ENCODE data around the gene ARHGEF10L.

ARHGEF10L gene

DNA sequence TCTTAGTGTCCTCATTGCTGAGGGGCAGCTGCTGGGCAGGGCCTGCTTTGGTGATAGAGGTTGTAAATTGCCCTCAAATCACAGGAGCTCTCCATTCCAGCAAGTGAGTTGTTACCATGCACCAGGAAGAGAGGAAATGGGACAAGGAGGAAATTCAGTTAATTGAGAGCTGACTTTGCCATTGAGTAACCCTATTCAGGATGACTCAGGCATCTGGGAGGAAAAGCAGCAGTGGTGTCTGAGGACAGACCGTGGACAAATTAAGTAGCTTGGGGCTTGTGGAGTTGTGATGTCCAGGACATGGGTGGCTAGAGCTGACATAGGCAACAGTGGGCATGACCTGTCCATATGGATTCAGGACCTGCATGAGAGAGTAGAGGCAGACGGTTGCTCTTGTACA lies 5.9 kb downstream of the ARHGEF10L start:
- no peak overlapping the region for H2BK120ac ChIP-seq (ENCODE audit: low read depth, low read length)
- H3K27ac ChIP-seq (ENCODE audit: low read length, poor library complexity, severe bottlenecking), result no peak overlapping the region
- no peaks in the 10 kb centered on the region for H3K36me3 ChIP-seq (ENCODE audit: control insufficient read depth in 1 of 2, insufficient read depth in 2 of 2, low read depth in 1 of 2, low read length in 2 of 2)
- H3K4me1 ChIP-seq (ENCODE audit: control insufficient read depth, insufficient read depth, low read depth, low read length), result peaks cover 24% of the 10 kb centered on the region
- DNase-seq, result peak; percentile 81
- peak overlapping the region; percentile 56 for H3K9ac ChIP-seq (ENCODE audit: low read length)
- WGBS, result 41% methylated on average over 2 of the region's 2 CpGs
- H4K91ac ChIP-seq (ENCODE audit: low read length), result peak overlapping the region; percentile 60
- peak overlapping the region; percentile 3 to 17 for H2BK12ac ChIP-seq (ENCODE audit: low read length in 2 of 2)
- H3K14ac ChIP-seq (ENCODE audit: low read length in 2 of 2), result peak overlapping the region in 1 of 2 experiments; percentile 69
- no peak overlapping the region for H3K4me2 ChIP-seq (ENCODE audit: low read length, poor library complexity, severe bottlenecking)
- peak overlapping the region; percentile 72 for H4K8ac ChIP-seq (ENCODE audit: low read length)
- H2BK5ac ChIP-seq (ENCODE audit: low read depth, low read length, poor library complexity, severe bottlenecking), result no peak overlapping the region
- no peak overlapping the region for H2AFZ ChIP-seq (ENCODE audit: low read depth, low read length)
- no peak overlapping the region for H2AK5ac ChIP-seq (ENCODE audit: low read length, severe bottlenecking)
- no peak overlapping the region for H3K23ac ChIP-seq (ENCODE audit: low read length in 2 of 2)
- H3K4me3 ChIP-seq (ENCODE audit: insufficient read depth in 1 of 2, low read depth in 1 of 2, low read length in 2 of 2), result peak overlapping the region in 1 of 2 experiments; percentile 55
- peak overlapping the region in 1 of 2 experiments; percentile 66 for H3K4ac ChIP-seq (ENCODE audit: low read depth in 1 of 2, low read length in 2 of 2)
- H3K27me3 ChIP-seq (ENCODE audit: control insufficient read depth in 1 of 2, insufficient read depth in 1 of 2, low read length in 2 of 2), result no peaks in the 10 kb centered on the region
- peaks cover 32% of the 10 kb centered on the region for H3K79me1 ChIP-seq (replicated peaks; ENCODE audit: low read length, poor library complexity, severe bottlenecking)
- H3K18ac ChIP-seq (ENCODE audit: low read depth in 1 of 2, low read length in 2 of 2), result peak overlapping the region; percentile 72 to 75
- no peak overlapping the region for H2BK15ac ChIP-seq (ENCODE audit: low read depth, poor library complexity, severe bottlenecking)
- H3K9me3 ChIP-seq (ENCODE audit: control insufficient read depth, low read length), result no peaks in the 10 kb centered on the region

DNA sequence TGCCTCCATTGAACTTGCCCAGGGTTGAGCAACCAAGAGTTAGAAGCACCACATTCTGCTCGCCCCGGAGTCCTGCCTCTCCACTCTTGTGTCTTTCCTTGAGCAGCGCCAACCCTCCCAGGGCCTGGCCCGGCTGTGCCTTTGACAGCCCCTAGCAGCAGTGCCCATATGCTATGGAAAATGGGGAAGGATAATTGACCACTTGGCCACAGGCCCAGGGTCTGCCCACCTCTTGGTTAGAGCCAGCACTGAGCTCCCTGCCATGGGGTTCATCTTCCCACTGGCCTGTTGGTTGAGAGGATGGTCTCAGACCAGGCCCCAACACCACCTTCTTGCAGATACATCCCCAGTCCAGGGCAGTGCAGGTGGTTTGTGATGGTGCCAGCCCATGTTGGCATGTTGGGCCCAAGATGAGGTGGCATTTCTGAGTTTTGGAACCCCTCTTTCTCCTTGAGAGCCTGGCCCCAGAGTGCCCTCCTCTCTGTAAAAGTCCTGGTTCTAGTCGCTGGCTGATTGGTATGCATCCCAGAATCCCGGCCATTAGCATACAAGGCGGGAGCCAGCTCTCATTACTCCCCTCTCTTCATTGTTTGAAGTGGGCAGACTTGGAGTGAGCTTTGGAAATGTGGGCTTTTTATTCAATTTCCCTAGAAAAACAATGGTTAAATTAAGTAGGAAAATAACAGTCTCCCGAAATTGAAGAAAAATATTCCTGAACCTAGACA lies 7.6 kb downstream of the ARHGEF10L start:
- no peak for DNase-seq
- no peak overlapping the region for H2BK15ac ChIP-seq (ENCODE audit: low read depth, poor library complexity, severe bottlenecking)
- H2BK120ac ChIP-seq (ENCODE audit: low read depth, low read length), result no peak overlapping the region

DNA sequence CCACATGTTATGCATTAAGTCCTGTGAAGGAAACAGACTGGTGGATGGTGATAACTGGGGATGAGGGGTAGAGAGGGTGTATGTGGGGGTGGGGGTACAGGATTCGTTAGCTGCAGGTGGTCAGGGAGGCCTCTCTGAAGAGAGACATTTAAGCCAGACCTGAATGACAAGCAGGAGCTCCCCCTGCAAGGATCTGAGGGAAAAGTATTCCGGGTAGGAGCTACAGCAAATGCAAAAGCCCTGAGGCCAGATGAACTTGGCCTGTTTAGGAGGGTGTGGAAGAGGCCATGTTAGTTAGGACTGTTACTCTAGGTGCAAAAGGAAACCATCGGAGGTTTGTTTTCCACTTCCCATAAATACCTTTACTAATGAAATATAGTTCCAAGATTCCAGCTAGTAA lies 9.9 kb downstream of the ARHGEF10L start:
- no peak for DNase-seq
- no peak overlapping the region for H3K4ac ChIP-seq (ENCODE audit: low read depth in 1 of 2, low read length in 2 of 2)
- WGBS, result 98% methylated on average over 2 of the region's 3 CpGs

More for the DNA sequence above, 7.6 kb downstream of the ARHGEF10L start:
- Histone ChIP-seq H2AK5ac (ENCODE audit: low read length, severe bottlenecking) (peak overlapping the region; percentile 30), H3K14ac (ENCODE audit: low read length in 2 of 2) (peak overlapping the region in 1 of 2 experiments; percentile 30), H3K4me1 (ENCODE audit: control insufficient read depth, insufficient read depth, low read depth, low read length) (peaks cover 30% of the 10 kb centered on the region), H3K4ac (ENCODE audit: low read depth in 1 of 2, low read length in 2 of 2) (no peak overlapping the region), H3K4me3 (ENCODE audit: insufficient read depth in 1 of 2, low read depth in 1 of 2, low read length in 2 of 2) (no peak overlapping the region), H4K8ac (ENCODE audit: low read length) (no peak overlapping the region), H3K79me1 (replicated peaks; ENCODE audit: low read length, poor library complexity, severe bottlenecking) (peaks cover 26% of the 10 kb centered on the region), H3K36me3 (ENCODE audit: control insufficient read depth in 1 of 2, insufficient read depth in 2 of 2, low read depth in 1 of 2, low read length in 2 of 2) (no peaks in the 10 kb centered on the region), H2BK12ac (ENCODE audit: low read length in 2 of 2) (peak overlapping the region; percentile 37 to 41), H3K9ac (ENCODE audit: low read length) (no peak overlapping the region), H2AFZ (ENCODE audit: low read depth, low read length) (no peak overlapping the region), H3K4me2 (ENCODE audit: low read length, poor library complexity, severe bottlenecking) (no peak overlapping the region), H2BK5ac (ENCODE audit: low read depth, low read length, poor library complexity, severe bottlenecking) (no peak overlapping the region), H4K91ac (ENCODE audit: low read length) (no peak overlapping the region), H3K27ac (ENCODE audit: low read length, poor library complexity, severe bottlenecking) (no peak overlapping the region), H3K9me3 (ENCODE audit: control insufficient read depth, low read length) (no peaks in the 10 kb centered on the region), H3K27me3 (ENCODE audit: control insufficient read depth in 1 of 2, insufficient read depth in 1 of 2, low read length in 2 of 2) (no peaks in the 10 kb centered on the region), H3K18ac (ENCODE audit: low read depth in 1 of 2, low read length in 2 of 2) (peak overlapping the region in 1 of 2 experiments; percentile 37), H3K23ac (ENCODE audit: low read length in 2 of 2) (peak overlapping the region in 1 of 2 experiments; percentile 32)
- WGBS, result 83% methylated on average over 7 of the region's 8 CpGs

DNA sequence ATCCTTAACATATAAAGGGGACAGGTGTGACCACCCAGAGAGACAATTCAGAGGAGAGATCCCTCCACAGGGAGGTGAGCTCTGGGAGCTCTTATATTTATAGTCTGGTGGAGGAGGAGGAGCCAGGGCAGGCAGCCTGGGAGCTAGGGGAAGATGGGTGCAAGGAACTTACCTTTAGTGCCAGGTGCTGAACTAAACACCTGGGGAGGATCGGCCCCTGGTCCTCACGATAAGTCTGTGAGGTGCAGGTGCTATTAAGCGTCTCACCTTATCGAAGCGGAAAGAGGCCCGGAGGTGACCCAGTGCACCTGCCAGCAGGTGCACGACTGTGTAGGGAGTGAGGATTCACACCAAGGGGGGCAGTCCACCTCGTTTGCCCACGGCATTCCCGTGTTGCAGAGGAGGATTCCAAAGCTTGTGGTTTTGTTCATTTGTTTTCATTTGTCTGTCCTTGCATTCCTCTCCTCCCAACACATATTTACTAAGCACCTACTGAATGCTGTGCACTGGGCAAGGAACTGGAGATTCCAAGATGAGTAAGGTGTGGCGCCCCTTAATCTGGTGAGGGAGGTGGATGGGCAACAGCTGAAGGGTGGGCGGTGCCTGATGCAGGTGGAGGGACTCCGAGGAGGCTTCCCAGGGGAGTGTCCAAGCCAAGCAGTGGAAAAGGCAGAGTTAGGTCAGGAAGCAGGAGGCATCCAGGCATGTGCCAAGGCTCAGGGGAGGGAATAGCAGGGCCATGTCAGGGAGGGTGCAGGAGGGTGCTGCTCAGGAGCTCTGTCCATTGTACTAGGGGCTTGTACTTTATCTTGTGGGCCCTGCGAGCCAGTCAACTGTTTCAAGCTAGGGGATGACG lies 11.5 kb downstream of the ARHGEF10L start:
- Histone ChIP-seq H3K9ac (ENCODE audit: low read length) (peak overlapping the region; percentile 61), H2BK120ac (ENCODE audit: low read depth, low read length) (no peak overlapping the region), H2AK5ac (ENCODE audit: low read length, severe bottlenecking) (peak overlapping the region; percentile 9), H2AFZ (ENCODE audit: low read depth, low read length) (no peak overlapping the region), H3K9me3 (ENCODE audit: control insufficient read depth, low read length) (no peaks in the 10 kb centered on the region), H3K23ac (ENCODE audit: low read length in 2 of 2) (no peak overlapping the region), H3K36me3 (ENCODE audit: control insufficient read depth in 1 of 2, insufficient read depth in 2 of 2, low read depth in 1 of 2, low read length in 2 of 2) (no peaks in the 10 kb centered on the region), H2BK5ac (ENCODE audit: low read depth, low read length, poor library complexity, severe bottlenecking) (no peak overlapping the region), H3K4ac (ENCODE audit: low read depth in 1 of 2, low read length in 2 of 2) (peak overlapping the region in 1 of 2 experiments; percentile 24), H2BK12ac (ENCODE audit: low read length in 2 of 2) (peak overlapping the region in 1 of 2 experiments; percentile 40), H4K91ac (ENCODE audit: low read length) (peak overlapping the region; percentile 52), H3K27ac (ENCODE audit: low read length, poor library complexity, severe bottlenecking) (no peak overlapping the region), H2BK15ac (ENCODE audit: low read depth, poor library complexity, severe bottlenecking) (peak overlapping the region; percentile 30), H3K18ac (ENCODE audit: low read depth in 1 of 2, low read length in 2 of 2) (peak overlapping the region; percentile 13 to 38), H3K27me3 (ENCODE audit: control insufficient read depth in 1 of 2, insufficient read depth in 1 of 2, low read length in 2 of 2) (no peaks in the 10 kb centered on the region), H3K4me2 (ENCODE audit: low read length, poor library complexity, severe bottlenecking) (no peak overlapping the region), H3K4me1 (ENCODE audit: control insufficient read depth, insufficient read depth, low read depth, low read length) (peaks cover 30% of the 10 kb centered on the region), H3K79me1 (replicated peaks; ENCODE audit: low read length, poor library complexity, severe bottlenecking) (peaks cover 20% of the 10 kb centered on the region), H3K4me3 (ENCODE audit: insufficient read depth in 1 of 2, low read depth in 1 of 2, low read length in 2 of 2) (peak overlapping the region in 1 of 2 experiments; percentile 41), H3K14ac (ENCODE audit: low read length in 2 of 2) (no peak overlapping the region), H4K8ac (ENCODE audit: low read length) (peak overlapping the region; percentile 19)
- no peak for DNase-seq
- WGBS, result 79% methylated on average over 12 of the region's 15 CpGs

More for the DNA sequence above, 9.9 kb downstream of the ARHGEF10L start:
- H3K27me3 ChIP-seq (ENCODE audit: control insufficient read depth in 1 of 2, insufficient read depth in 1 of 2, low read length in 2 of 2), result no peaks in the 10 kb centered on the region
- no peak overlapping the region for H3K23ac ChIP-seq (ENCODE audit: low read length in 2 of 2)
- no peak overlapping the region for H2BK12ac ChIP-seq (ENCODE audit: low read length in 2 of 2)
- H3K9me3 ChIP-seq (ENCODE audit: control insufficient read depth, low read length), result no peaks in the 10 kb centered on the region
- peaks cover 33% of the 10 kb centered on the region for H3K4me1 ChIP-seq (ENCODE audit: control insufficient read depth, insufficient read depth, low read depth, low read length)
- H2BK120ac ChIP-seq (ENCODE audit: low read depth, low read length), result no peak overlapping the region
- H3K14ac ChIP-seq (ENCODE audit: low read length in 2 of 2), result no peak overlapping the region
- H3K79me1 ChIP-seq (replicated peaks; ENCODE audit: low read length, poor library complexity, severe bottlenecking), result peaks cover 23% of the 10 kb centered on the region
- H2BK5ac ChIP-seq (ENCODE audit: low read depth, low read length, poor library complexity, severe bottlenecking), result no peak overlapping the region
- no peak overlapping the region for H2AFZ ChIP-seq (ENCODE audit: low read depth, low read length)
- no peak overlapping the region for H2AK5ac ChIP-seq (ENCODE audit: low read length, severe bottlenecking)
- no peak overlapping the region for H4K91ac ChIP-seq (ENCODE audit: low read length)
- H3K4me3 ChIP-seq (ENCODE audit: insufficient read depth in 1 of 2, low read depth in 1 of 2, low read length in 2 of 2), result no peak overlapping the region
- H3K27ac ChIP-seq (ENCODE audit: low read length, poor library complexity, severe bottlenecking), result no peak overlapping the region
- H3K18ac ChIP-seq (ENCODE audit: low read depth in 1 of 2, low read length in 2 of 2), result no peak overlapping the region
- no peak overlapping the region for H3K9ac ChIP-seq (ENCODE audit: low read length)
- no peak overlapping the region for H3K4me2 ChIP-seq (ENCODE audit: low read length, poor library complexity, severe bottlenecking)
- H4K8ac ChIP-seq (ENCODE audit: low read length), result no peak overlapping the region
- no peaks in the 10 kb centered on the region for H3K36me3 ChIP-seq (ENCODE audit: control insufficient read depth in 1 of 2, insufficient read depth in 2 of 2, low read depth in 1 of 2, low read length in 2 of 2)
- no peak overlapping the region for H2BK15ac ChIP-seq (ENCODE audit: low read depth, poor library complexity, severe bottlenecking)
